GM12891 (cell line): Measurements from ENCODE around the gene SERPINH1. TPM values are rescaled to one million over a fixed set of nuclear protein-coding genes. Genes with fewer than 3 reads are reported as not detected.

ENCODE experiments used
- DNase-seq: peaks from one replicate; pipeline ENCODE4 v3.0.0; 2011; ENCODE audit warnings: low spot score; ENCODE audit not compliant: insufficient read length
- FAIRE-seq: peaks from 2 replicates; lab custom pipeline; 2011; peaks lifted over from hg19 to GRCh38; lab: Jason Lieb, UNC
- PAX5 ChIP-seq: IDR thresholded peaks from 2 replicates; pipeline ENCODE4 v1.6.1; 2011; ENCODE audit warnings: low read length, moderate library complexity, mild to moderate bottlenecking; ENCODE audit not compliant: insufficient read depth, severe bottlenecking
- POLR2A ChIP-seq: IDR thresholded peaks from 2 replicates; pipeline ENCODE4 v1.6.1; 2011; ENCODE audit warnings: low read depth, low read length, control low read depth
- POLR2AphosphoS5 ChIP-seq: IDR thresholded peaks from 2 replicates; pipeline ENCODE4 v1.6.1; 2011; ENCODE audit warnings: low read depth, low read length, control low read depth
- POU2F2 ChIP-seq: IDR thresholded peaks from 2 replicates; pipeline ENCODE4 v1.6.1; 2011; ENCODE audit warnings: low read depth, mild to moderate bottlenecking, control low read depth, low read length, moderate library complexity
- SPI1 ChIP-seq: IDR thresholded peaks from 2 replicates; pipeline ENCODE4 v1.6.1; 2011; ENCODE audit warnings: low read depth, low read length, control low read depth
- TAF1 ChIP-seq: IDR thresholded peaks from 2 replicates; pipeline ENCODE4 v1.6.1; 2011; ENCODE audit warnings: low read depth, low read length, control low read depth
- polyA plus RNA-seq: library from polyadenylated mRNA; unstranded; fragments of >200 nt; gene quantifications from one replicate; pipeline ENCODE4 v1.2.1, GENCODE V29; 2012; ENCODE audit warnings: low read depth, missing spikeins, inconsistent platforms; ENCODE audit not compliant: missing spikeins

SERPINH1 gene
- 14.8 TPM for polyA plus RNA-seq

DNA sequence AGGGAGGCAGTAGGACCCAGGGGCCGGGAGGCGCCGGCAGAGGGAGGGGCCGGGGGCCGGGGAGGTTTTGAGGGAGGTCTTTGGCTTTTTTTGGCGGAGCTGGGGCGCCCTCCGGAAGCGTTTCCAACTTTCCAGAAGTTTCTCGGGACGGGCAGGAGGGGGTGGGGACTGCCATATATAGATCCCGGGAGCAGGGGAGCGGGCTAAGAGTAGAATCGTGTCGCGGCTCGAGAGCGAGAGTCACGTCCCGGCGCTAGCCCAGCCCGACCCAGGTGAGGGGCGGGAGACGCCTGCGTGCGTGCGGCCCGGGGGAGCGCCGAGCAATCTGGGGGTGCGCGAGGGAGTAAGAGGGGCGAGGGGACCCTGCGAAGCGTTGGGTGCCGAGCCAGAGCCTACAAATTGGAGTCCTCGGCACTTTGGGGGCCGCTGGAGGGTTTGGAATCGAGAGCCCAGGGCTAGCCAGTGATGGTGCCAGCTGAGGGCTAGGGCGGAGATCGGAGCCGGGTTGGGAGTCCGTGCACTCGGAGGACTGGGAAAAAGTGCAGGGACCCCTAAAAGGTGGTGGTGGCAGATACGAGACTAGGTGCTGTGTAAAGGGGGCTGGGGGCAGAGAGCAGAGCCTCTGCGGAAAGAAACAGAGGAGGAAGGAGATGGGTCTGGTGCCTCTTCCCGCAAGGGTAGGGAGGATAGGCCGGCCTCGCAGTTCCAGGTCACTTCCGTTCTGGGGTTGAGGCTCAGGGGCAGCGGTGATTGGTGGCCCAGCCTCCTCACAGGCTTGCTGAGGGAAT lies at the start of gene SERPINH1:
TSS of gene SERPINH1 (plus strand) at position 206 of the 788 bp plus-strand sequence. CDS start 4,097 bp downstream, outside the sequence.
- FAIRE-seq (peak; percentile 91), DNase-seq (peak; percentile 89)
- peak; percentile 78 for TF ChIP-seq TAF1
- TF ChIP-seq SPI1, result peak; percentile 72
- peak; percentile 89 for TF ChIP-seq POLR2A
- TF ChIP-seq POLR2AphosphoS5, result peak; percentile 92
- TF ChIP-seq POU2F2, result no peak
- no peak for TF ChIP-seq PAX5

DNA sequence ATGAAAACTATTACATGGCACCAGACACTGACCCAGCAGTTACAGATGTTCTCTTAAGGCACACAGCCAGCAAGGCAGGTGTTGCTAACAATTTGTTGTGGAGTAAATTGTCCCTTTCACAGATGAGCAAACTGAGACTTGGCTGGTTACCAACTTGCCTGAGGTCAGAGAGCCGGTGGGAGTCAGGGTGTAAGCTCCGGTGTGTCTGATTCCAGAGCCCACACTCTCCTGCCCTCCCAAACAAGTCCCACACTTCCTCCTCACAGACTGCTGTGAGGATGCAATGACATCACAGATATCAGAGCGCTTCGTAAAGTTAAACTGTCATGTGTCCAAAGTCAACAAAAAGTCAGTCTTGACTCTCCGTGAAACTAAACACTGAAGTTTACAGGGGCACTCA lies 48.8 kb upstream of the SERPINH1 start:
- no peak for DNase-seq
- TF ChIP-seq POU2F2, result no peak
- no peak for TF ChIP-seq SPI1
- TF ChIP-seq POLR2AphosphoS5, result no peak
- no peak for TF ChIP-seq TAF1
- TF ChIP-seq POLR2A, result no peak
- TF ChIP-seq PAX5, result no peak
- no peak for FAIRE-seq

DNA sequence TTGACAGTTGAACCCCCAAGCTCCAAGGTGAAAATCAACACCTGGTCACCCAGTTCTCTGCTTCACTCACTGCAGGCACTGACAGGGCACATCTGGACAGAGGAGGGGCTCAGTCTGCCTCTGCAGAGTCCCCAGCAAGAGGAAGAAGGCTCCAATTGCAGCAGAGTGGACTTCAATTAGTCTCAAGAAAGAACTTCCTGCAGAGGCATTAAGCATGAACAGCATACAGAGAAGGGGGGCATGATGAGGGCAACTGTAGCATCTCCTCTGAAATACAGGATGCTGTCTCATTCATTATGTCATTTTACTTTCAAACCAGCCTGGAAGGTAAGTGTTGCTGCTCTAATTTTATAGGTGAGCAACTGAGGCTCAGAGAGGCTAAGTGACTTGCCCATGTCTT lies 47.5 kb upstream of the SERPINH1 start:
- FAIRE-seq (no peak), DNase-seq (no peak)
- no peak for TF ChIP-seq POU2F2
- TF ChIP-seq POLR2A, result no peak
- TF ChIP-seq SPI1, result no peak
- no peak for TF ChIP-seq POLR2AphosphoS5
- TF ChIP-seq PAX5, result no peak
- TF ChIP-seq TAF1, result no peak

DNA sequence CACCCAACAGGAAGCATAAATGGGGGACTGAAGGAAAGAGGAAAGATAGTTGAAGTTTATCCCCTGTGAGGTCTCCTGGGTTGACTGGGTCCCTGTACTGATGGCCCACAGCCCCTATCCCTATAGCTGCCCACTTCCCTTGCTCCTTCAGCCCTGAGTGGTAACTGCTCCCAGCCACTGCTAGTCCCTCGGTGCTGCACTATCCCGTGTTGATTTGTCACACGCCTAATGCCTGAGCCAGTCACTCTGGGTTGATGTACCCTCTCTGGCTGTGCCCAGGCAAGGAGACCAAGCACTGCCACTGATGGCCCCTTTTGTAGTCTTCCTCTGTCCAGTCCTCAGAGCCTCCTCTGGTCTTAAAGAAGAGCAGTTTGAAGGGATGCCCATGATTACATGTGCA lies 45.9 kb upstream of the SERPINH1 start:
- FAIRE-seq, result no peak
- DNase-seq, result no peak
- TF ChIP-seq POLR2A (no peak), PAX5 (no peak), POU2F2 (no peak), TAF1 (no peak)

DNA sequence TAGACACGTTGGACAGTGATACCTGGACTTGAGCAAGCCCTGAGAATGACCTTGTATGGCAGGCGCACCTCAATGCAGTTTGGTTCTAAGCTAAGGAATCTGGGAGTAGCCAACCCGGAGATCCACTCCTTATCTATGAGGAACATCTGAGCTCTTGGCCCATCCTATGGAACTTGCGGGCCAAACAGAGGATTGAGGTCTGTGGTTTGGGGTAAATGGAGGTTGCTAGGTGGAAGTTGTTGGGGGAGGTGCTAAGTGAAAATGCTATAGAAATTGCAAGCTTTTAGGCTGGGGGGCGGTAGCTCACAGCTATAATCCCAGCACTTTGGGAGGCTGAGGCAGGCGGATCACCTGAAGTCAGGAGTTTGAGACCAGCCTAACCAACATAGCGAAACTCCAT lies 45.2 kb upstream of the SERPINH1 start:
- DNase-seq, result no peak
- FAIRE-seq, result peak; percentile 23
- TF ChIP-seq POLR2A, result no peak

DNA sequence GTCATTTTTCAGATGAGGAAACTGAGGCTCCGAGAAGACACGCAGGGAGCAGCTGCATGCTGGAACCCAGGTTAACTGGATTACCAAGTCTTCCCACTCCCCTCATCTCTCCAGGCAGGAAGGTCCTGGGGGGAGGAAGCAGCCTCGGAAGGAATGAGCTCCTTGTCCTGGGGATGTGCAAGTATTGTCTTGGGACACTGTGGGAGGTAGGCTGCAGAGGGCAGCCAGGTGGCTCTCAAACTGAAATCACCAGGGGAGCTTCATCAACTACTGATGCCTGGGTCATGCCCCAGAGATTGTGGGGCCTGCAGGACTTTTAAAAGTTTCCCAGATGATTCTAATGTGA lies 43.9 kb upstream of the SERPINH1 start:
- DNase-seq (no peak), FAIRE-seq (no peak)
- TF ChIP-seq PAX5, result no peak
- TF ChIP-seq POLR2AphosphoS5, result no peak
- TF ChIP-seq SPI1, result no peak
- no peak for TF ChIP-seq POU2F2
- no peak for TF ChIP-seq TAF1
- no peak for TF ChIP-seq POLR2A

DNA sequence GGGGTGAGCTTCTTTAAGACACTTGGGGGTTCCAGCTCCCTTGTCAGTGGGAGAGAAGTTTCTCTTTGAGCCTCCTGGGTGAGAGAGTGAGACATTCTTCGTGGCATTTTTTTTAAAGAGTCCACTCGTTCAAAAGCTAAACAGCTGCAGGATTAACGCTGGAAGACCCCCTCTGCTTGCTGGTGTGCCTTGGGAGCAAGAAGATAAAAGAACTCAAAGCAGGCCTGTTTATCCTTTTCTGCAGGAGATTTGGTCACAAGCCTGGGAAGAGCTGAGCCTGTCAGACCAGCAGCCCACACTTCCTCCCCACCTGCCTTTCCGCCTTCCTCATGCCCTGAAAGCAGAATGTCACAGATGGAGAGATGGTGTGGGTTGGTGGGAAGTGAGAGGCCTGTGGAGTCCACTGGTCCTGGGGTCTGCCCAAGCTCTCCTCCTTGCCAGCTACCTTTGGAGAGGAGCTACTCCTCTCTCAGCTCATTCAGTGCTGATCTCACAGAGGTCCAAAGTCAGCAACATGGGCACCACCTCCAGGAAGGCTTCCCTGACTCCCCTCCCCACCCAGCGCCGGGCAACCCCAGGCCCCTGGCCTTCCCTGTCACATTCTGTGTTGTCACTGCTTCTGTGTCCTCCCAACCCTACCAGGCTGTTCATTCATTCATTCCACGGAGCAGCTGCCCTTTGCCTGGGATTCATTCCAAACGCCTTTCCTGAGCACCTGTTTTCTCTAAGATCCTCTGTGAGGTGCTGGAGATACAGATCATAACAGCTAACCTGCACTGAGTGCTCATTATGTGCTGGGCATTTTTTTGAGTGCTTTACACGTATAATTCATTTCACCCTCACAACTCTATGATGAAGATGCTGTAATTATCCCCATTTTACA lies 43.0 kb upstream of the SERPINH1 start:
- DNase-seq (no peak), FAIRE-seq (no peak)
- TF ChIP-seq SPI1 (0 out of 2 replicates have a peak, but pooled peaks have one; percentile 8), POLR2A (no peak)

DNA sequence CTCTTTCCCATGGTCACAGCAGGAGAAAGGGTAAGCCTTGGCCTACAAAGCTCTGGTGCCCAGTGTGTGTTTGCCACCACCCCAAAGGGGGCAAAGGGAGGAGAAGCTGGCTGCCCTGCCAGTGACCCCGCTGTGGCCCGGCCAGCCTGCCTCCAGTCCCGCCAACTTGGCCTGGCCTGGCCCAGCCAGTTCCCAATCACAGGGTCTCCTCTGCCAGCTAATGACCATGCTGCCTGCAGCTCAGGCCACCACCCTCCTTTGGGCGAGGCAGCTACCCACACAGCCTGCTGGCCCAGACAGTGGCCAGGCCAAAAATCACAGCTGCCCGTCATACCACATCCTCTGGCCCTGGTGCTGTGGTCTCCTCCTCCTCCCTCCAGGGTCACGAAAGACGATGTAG lies 41.4 kb upstream of the SERPINH1 start:
- FAIRE-seq, result no peak
- TF ChIP-seq POLR2A (no peak), PAX5 (no peak), POU2F2 (no peak), POLR2AphosphoS5 (no peak), TAF1 (no peak), SPI1 (no peak)
- no peak for DNase-seq

DNA sequence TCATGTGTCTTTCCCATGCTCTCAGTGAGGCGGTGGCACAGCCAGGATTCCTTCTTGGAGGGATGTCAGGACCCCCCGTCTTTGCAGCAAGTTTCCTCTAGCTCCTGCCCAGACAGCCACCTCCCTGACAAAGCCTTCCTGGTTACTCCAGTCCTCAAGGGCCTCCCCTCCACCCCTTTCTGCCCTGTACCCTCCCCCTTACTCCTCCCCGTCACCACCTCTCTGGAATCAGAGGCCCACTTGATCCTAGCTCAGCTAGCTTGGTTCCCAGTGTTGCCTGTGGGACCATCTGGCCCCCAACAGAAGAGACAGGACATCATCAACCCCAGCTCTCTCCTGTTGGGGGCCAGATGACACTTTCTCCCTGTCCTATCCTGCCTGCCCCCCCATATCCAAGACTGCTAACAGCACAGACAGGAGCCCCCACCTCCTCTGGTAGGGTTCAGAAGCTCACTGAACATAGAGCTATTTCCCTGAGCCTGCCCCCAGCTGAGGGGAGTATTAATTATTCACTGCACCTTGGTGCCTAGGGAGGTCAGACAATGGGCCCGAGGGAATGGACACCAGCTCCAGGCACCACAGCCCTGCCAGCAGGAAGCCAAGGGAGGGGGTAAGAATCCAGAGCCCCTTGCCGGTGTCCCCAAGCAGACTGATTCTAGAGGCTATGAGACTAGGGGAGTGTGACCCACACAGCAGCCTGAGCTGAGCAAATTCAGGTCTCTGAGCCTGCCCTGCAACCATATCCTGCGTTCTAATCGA lies 39.6 kb upstream of the SERPINH1 start:
- TF ChIP-seq POLR2AphosphoS5, result no peak
- FAIRE-seq, result no peak
- DNase-seq, result no peak
